Thoracic aorta (tissue), 2 donors: ENCODE data around the gene LCP1. TPM values are rescaled to one million over a fixed set of nuclear protein-coding genes. Genes with fewer than 3 reads are reported as not detected.
A peak's percentile ranks its signal among the peaks of the same experiment; 100 is the strongest.

Experiments
- ATAC-seq: fragments of 150-250 bp; one replicate; pipeline ENCODE4 v1.8.0; 2017; ENCODE audit warnings: low read depth; ENCODE audit not compliant: insufficient number of reproducible peaks, low FRiP score
- DNase-seq: peaks from one replicate; pipeline ENCODE4 v3.0.0-alpha.2; 2020; ENCODE audit warnings: low spot score
- H3K27ac ChIP-seq, 2 donors: fragments of 200-600 bp; sonication (generic); 1 replicate in 1 of 2; 2 replicates in 1 of 2; pipeline ENCODE4 v1.5.1; 2016; ENCODE audit warnings: mild to moderate bottlenecking in 2 of 2, moderate library complexity in 2 of 2
- H3K27me3 ChIP-seq: fragments of 200-600 bp; sonication (generic); replicated peaks from 2 replicates; pipeline ENCODE4 v1.6.0; 2016; ENCODE audit warnings: mild to moderate bottlenecking; ENCODE audit not compliant: insufficient read depth
- H3K36me3 ChIP-seq: fragments of 200-600 bp; sonication (generic); one replicate; pipeline ENCODE4 v1.5.1; 2016
- H3K4me1 ChIP-seq, 2 donors: fragments of 200-600 bp; sonication (generic); 1 replicate in 1 of 2; 2 replicates in 1 of 2; pipeline versions ENCODE4 v1.5.1 to v1.6.0; 2016; ENCODE audit warnings: low read depth in 2 of 2, mild to moderate bottlenecking in 1 of 2; ENCODE audit not compliant: control insufficient read depth in 1 of 2
- H3K4me3 ChIP-seq: fragments of 200-600 bp; sonication (generic); 2 replicates; pipeline ENCODE4 v1.5.1; 2016; ENCODE audit warnings: mild to moderate bottlenecking
- H3K9me3 ChIP-seq: fragments of 200-600 bp; sonication (generic); 2 replicates; pipeline ENCODE4 v1.5.1; 2016
- total RNA-seq, 2 donors: library from RNA; depleted of rRNA; stranded (reverse); fragments of >200 nt; gene quantifications; one replicate each; pipeline versions ENCODE4 v1.1.0 to v1.2.3, GENCODE V29; 2016
- TF ChIP-seq, protein P1 (sequence below): fragments of 200-600 bp; sonication (generic); IDR thresholded peaks from one replicate; pipeline ENCODE4 v1.5.1; 2019; ENCODE audit warnings: antibody characterized with exemption

The LCP1 gene
- total RNA-seq, 2 donors from 2014 or later = 61.7 to 66.3 TPM

DNA sequence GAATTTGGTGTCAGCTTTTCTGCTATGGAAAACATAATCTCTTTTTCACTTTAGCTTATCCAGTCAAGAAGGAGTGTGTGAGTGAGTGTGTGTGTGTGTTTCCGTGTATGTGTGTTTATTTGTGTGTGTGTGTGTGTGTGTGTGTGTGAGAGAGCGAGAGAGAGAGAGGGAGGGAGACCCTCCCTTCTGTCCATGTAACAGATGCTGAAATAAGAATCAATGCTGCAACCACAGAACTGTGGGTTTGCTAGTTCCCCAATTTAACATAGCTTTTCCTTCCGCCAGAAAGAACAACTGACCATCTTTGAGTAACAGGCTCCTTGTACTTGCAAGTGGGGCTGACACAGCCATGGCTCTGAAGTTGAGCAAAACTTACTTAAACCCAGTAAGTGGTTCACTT, 5.2 kb downstream of the LCP1 start:
- H3K4me1 ChIP-seq = no peaks in the 10 kb centered on the region
- H3K9me3 ChIP-seq = no peaks in the 10 kb centered on the region
- H3K27me3 ChIP-seq = no peaks in the 10 kb centered on the region
- DNase-seq (no peak), ATAC-seq (no peak)
- H3K36me3 ChIP-seq = no peaks in the 10 kb centered on the region
- H3K27ac ChIP-seq = no peak overlapping the region
- TF ChIP-seq, protein P1, sequence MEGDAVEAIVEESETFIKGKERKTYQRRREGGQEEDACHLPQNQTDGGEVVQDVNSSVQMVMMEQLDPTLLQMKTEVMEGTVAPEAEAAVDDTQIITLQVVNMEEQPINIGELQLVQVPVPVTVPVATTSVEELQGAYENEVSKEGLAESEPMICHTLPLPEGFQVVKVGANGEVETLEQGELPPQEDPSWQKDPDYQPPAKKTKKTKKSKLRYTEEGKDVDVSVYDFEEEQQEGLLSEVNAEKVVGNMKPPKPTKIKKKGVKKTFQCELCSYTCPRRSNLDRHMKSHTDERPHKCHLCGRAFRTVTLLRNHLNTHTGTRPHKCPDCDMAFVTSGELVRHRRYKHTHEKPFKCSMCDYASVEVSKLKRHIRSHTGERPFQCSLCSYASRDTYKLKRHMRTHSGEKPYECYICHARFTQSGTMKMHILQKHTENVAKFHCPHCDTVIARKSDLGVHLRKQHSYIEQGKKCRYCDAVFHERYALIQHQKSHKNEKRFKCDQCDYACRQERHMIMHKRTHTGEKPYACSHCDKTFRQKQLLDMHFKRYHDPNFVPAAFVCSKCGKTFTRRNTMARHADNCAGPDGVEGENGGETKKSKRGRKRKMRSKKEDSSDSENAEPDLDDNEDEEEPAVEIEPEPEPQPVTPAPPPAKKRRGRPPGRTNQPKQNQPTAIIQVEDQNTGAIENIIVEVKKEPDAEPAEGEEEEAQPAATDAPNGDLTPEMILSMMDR = no peak
- peak overlapping the region; percentile 7 for H3K4me3 ChIP-seq

DNA sequence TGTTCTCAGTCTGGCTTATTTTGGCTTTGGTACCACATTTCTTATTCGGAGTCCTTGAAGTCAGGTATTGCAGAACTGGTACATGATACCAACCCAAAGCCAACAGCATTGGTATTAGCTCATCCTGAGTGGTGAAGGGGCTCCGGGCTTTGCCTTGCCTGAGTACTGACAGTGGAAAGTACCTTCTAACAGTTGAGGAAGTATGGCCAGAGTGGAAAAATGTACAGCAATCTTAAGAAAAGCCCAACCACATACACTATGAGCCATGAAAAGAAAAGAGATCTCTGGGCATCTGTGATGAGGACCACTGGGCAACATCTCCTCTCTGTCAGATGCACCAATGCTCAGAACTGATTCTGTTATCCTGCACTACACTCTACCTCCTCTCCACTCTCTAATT, 8.3 kb downstream of the LCP1 start:
- H3K9me3 ChIP-seq = no peaks in the 10 kb centered on the region
- TF ChIP-seq, protein P1 = no peak
- no peaks in the 10 kb centered on the region for H3K27me3 ChIP-seq
- no peaks in the 10 kb centered on the region for H3K36me3 ChIP-seq
- H3K4me1 ChIP-seq = peaks cover 0 to 5% of the 10 kb centered on the region in 2 donors
- DNase-seq = no peak
- no peak for ATAC-seq
- no peak overlapping the region for H3K27ac ChIP-seq
- H3K4me3 ChIP-seq = no peak overlapping the region

DNA sequence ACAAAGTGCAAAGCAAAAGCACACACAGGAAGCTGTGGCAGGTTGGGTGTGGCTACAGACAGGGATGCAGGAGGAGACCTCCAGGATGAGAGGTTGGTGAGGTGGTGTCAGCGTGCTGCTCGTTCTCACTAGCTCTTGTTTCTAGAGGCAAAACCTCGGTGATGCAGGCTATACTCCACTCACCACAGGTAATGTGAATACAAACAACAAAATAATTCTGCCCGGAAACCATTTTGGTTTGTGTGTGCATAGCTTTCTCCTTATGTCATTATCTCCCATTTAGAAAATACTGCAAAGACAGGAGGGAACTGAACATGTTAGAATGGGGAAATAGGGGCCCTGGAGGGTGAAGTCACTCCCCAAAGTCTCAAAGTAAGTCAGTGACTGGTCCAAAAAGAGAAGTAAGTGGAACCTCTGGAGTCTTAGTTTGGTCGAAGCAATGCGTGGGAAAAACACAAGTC, 9.4 kb downstream of the LCP1 start:
- Histone ChIP-seq H3K9me3 (no peaks in the 10 kb centered on the region), H3K36me3 (no peaks in the 10 kb centered on the region), H3K4me3 (no peak overlapping the region), H3K27ac (no peak overlapping the region), H3K27me3 (no peaks in the 10 kb centered on the region), H3K4me1 (peaks cover 0 to 5% of the 10 kb centered on the region in 2 donors)
- ATAC-seq (no peak), DNase-seq (no peak)
- TF ChIP-seq, protein P1 = no peak

DNA sequence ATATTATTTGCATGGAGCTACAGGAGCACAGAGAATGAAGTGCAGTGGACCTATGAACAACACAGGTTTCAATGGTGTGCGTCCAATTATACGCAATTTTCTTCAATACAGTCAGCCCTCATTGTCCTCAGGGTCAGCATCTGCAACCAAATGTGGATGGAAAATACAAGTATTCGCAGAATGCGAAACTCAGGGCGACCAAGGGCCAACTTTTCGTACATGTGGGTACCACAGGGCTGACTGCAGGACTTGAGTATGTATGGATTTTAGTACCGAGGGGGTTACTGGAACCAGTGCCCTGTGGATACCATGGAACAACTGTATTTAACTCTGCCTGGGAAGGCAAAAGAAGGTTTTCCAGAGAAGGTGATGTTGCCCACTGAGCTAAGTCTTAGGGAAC, 10.2 kb downstream of the LCP1 start:
- H3K4me3 ChIP-seq = no peak overlapping the region
- H3K27me3 ChIP-seq = no peaks in the 10 kb centered on the region
- H3K9me3 ChIP-seq = no peaks in the 10 kb centered on the region
- no peaks in the 10 kb centered on the region for H3K36me3 ChIP-seq
- ATAC-seq = no peak
- H3K27ac ChIP-seq = no peak overlapping the region
- no peak for DNase-seq
- peaks cover 0 to 5% of the 10 kb centered on the region in 2 donors for H3K4me1 ChIP-seq
- TF ChIP-seq, protein P1 = no peak

DNA sequence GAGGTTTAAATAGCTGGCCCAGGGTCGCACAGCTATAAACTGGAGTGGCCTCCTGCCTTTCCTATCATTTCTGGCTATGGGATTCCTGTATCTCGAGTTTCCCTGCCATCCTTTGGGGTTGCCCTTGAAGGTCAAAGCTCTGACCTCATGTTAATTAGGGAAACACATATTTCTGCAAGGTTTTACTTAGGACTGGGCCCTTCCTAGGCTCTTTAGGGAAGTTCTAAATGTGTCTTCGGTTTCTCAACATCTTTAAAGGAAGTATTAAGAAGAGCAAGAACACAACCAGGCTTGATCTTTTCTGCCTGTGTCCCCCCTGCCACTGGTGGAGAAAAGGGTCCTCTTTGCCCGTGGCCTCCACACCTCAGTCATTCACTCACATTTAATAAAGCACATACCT, 10.8 kb downstream of the LCP1 start:
- no peaks in the 10 kb centered on the region for H3K9me3 ChIP-seq
- no peak for ATAC-seq

More for the DNA sequence above, 10.8 kb downstream of the LCP1 start:
- no peaks in the 10 kb centered on the region for H3K27me3 ChIP-seq
- TF ChIP-seq, protein P1 = no peak
- peaks cover 0 to 5% of the 10 kb centered on the region in 2 donors for H3K4me1 ChIP-seq
- H3K27ac ChIP-seq = no peak overlapping the region
- no peak for DNase-seq
- H3K36me3 ChIP-seq = no peaks in the 10 kb centered on the region
- H3K4me3 ChIP-seq = no peak overlapping the region
